BLaER1 treated with 17β-estradiol and CSF1 and Interleukin-3, amounts not matched to agents 10 nM and 100 nM (cell line): ENCODE measurements around the gene GPSM3.
A peak's percentile ranks its signal among the peaks of the same experiment; 100 is the strongest.

Experiments
- H3K27ac ChIP-seq, 11 experiments: shearing (Covaris generic); formaldehyde crosslinking; 2 replicates each; pipeline ENCODE4 v1.8.1; 2022
- H3K27me3 ChIP-seq, 11 experiments: shearing (Covaris generic); formaldehyde crosslinking; 2 replicates each; pipeline ENCODE4 v1.8.1; 2022
- H3K36me3 ChIP-seq, 11 experiments: shearing (Covaris generic); formaldehyde crosslinking; 2 replicates each; pipeline ENCODE4 v1.8.1; 2022
- H3K4me1 ChIP-seq, 10 experiments: shearing (Covaris generic); formaldehyde crosslinking; 2 replicates each; pipeline ENCODE4 v1.8.1; 2022
- H3K4me2 ChIP-seq, 11 experiments: shearing (Covaris generic); formaldehyde crosslinking; 2 replicates each; pipeline ENCODE4 v1.8.1; 2022
- H3K4me3 ChIP-seq, 10 experiments: shearing (Covaris generic); formaldehyde crosslinking; 2 replicates each; pipeline ENCODE4 v1.8.1; 2022
- H3K9ac ChIP-seq, 11 experiments: shearing (Covaris generic); formaldehyde crosslinking; 2 replicates each; pipeline ENCODE4 v1.8.1; 2022
- H3K9me3 ChIP-seq, 11 experiments: shearing (Covaris generic); formaldehyde crosslinking; replicated peaks in 1 of 11; 2 replicates each; pipeline ENCODE4 v1.8.1; 2022
- H4K20me1 ChIP-seq, 11 experiments: shearing (Covaris generic); formaldehyde crosslinking; 2 replicates each; pipeline ENCODE4 v1.8.1; 2022
- Cebpa-rat ChIP-seq, 11 experiments: shearing (Covaris generic); IDR thresholded peaks; 2 replicates each; pipeline ENCODE4 v1.8.1; 2022

The GPSM3 gene

GRCh38 chr6:32192608-32193039 is at the start of gene GPSM3:
Gene GPSM3, minus strand, starts transcription at chr6:32192643. Its CDS starts 130 bp downstream, at chr6:32192513.
- H4K20me1 ChIP-seq: peaks cover 0 to 8% (median 0%) of the 10 kb centered on the region in 11 experiments; a peak in 5 of 22 replicates
- peak within 1 kb of the TSS; percentile 95 to 100 (median 100) for H3K4me2 ChIP-seq
- H3K9ac ChIP-seq: peak within 1 kb of the TSS; percentile 92 to 97 (median 94)
- no peak for TF ChIP-seq Cebpa-rat (IDR thresholded peaks at IDR 0.05)
- H3K4me3 ChIP-seq: peak within 1 kb of the TSS; percentile 77 to 91 (median 82)
- no peaks in the 10 kb centered on the region for H3K27me3 ChIP-seq
- peaks cover 4 to 14% (median 9%) of the 10 kb centered on the region in 11 experiments for H3K36me3 ChIP-seq
- peaks cover 51 to 80% (median 71%) of the 10 kb centered on the region in 10 experiments for H3K4me1 ChIP-seq
- no peaks in the 10 kb centered on the region for H3K9me3 ChIP-seq
- H3K27ac ChIP-seq: peak within 1 kb of the TSS; percentile 89 to 99 (median 97)

GRCh38 chr6:32240686-32241085 is 48.2 kb upstream of the GPSM3 start:
- no peak for TF ChIP-seq Cebpa-rat (IDR thresholded peaks at IDR 0.05)
- Histone ChIP-seq H3K4me3 (no peak overlapping the region), H3K9me3 (peaks cover 0 to 3% (median 0%) of the 10 kb centered on the region in 11 experiments; a peak in 2 of 22 replicates), H3K36me3 (no peaks in the 10 kb centered on the region), H3K4me1 (peaks cover 0 to 12% (median 7%) of the 10 kb centered on the region in 10 experiments; a peak in 9 of 20 replicates), H3K9ac (no peak overlapping the region), H4K20me1 (no peaks in the 10 kb centered on the region), H3K4me2 (no peak overlapping the region), H3K27ac (no peak overlapping the region), H3K27me3 (no peaks in the 10 kb centered on the region)

- Histone ChIP-seq H3K27me3 (no peaks in the 10 kb centered on the region), H3K36me3 (no peaks in the 10 kb centered on the region), H3K9ac (no peak overlapping the region), H3K27ac (no peak overlapping the region), H3K9me3 (peaks cover 0 to 3% (median 0%) of the 10 kb centered on the region in 11 experiments; a peak in 2 of 22 replicates), H3K4me3 (no peak overlapping the region), H3K4me2 (no peak overlapping the region), H3K4me1 (peaks cover 0 to 4% (median 2%) of the 10 kb centered on the region in 10 experiments; a peak in 7 of 20 replicates), H4K20me1 (no peaks in the 10 kb centered on the region)
- TF ChIP-seq Cebpa-rat (IDR thresholded peaks at IDR 0.05): no peak
These were observed 47.0 kb upstream of the GPSM3 start for GRCh38 chr6:32239462-32239861.

- H3K27ac ChIP-seq: no peak overlapping the region
- no peaks in the 10 kb centered on the region for H3K4me1 ChIP-seq
- H3K4me3 ChIP-seq: no peak overlapping the region
- H3K9ac ChIP-seq: no peak overlapping the region
- H3K27me3 ChIP-seq: no peaks in the 10 kb centered on the region
- H3K4me2 ChIP-seq: no peak overlapping the region
- no peak for TF ChIP-seq Cebpa-rat (IDR thresholded peaks at IDR 0.05)
- H4K20me1 ChIP-seq: no peaks in the 10 kb centered on the region
- no peaks in the 10 kb centered on the region for H3K9me3 ChIP-seq
- no peaks in the 10 kb centered on the region for H3K36me3 ChIP-seq
These were observed 42.5 kb upstream of the GPSM3 start for GRCh38 chr6:32234934-32235333.

GRCh38 chr6:32226434-32226833 is 34.0 kb upstream of the GPSM3 start:
- Histone ChIP-seq H3K4me2 (no peak overlapping the region), H3K4me1 (peaks cover 4 to 20% (median 9%) of the 10 kb centered on the region in 10 experiments; a peak in 13 of 20 replicates), H3K27me3 (no peaks in the 10 kb centered on the region), H3K9ac (no peak overlapping the region), H3K27ac (no peak overlapping the region), H3K9me3 (no peaks in the 10 kb centered on the region), H3K36me3 (no peaks in the 10 kb centered on the region), H3K4me3 (no peak overlapping the region), H4K20me1 (no peaks in the 10 kb centered on the region)
- TF ChIP-seq Cebpa-rat (IDR thresholded peaks at IDR 0.05): no peak

GRCh38 chr6:32224696-32225095 is 32.3 kb upstream of the GPSM3 start:
- Histone ChIP-seq H3K4me1 (peaks cover 4 to 20% (median 9%) of the 10 kb centered on the region in 10 experiments; a peak in 13 of 20 replicates), H3K27me3 (no peaks in the 10 kb centered on the region), H3K9me3 (no peaks in the 10 kb centered on the region), H3K36me3 (no peaks in the 10 kb centered on the region), H3K27ac (no peak overlapping the region), H3K4me2 (no peak overlapping the region), H3K4me3 (no peak overlapping the region), H4K20me1 (no peaks in the 10 kb centered on the region), H3K9ac (no peak overlapping the region)
- no peak for TF ChIP-seq Cebpa-rat (IDR thresholded peaks at IDR 0.05)

GRCh38 chr6:32223258-32224235 is 31.1 kb upstream of the GPSM3 start, which contains the start of gene NOTCH4:
Gene NOTCH4, minus strand, starts transcription at chr6:32224067. Its CDS starts 139 bp downstream, at chr6:32223928.
- Histone ChIP-seq H3K4me1 (peaks cover 4 to 20% (median 9%) of the 10 kb centered on the region in 10 experiments; a peak in 13 of 20 replicates), H3K9me3 (no peaks in the 10 kb centered on the region), H3K9ac (no peak within 1 kb of the TSS), H3K27me3 (no peaks in the 10 kb centered on the region), H3K4me3 (no peak within 1 kb of the TSS), H3K36me3 (no peaks in the 10 kb centered on the region), H4K20me1 (no peaks in the 10 kb centered on the region), H3K4me2 (peak within 1 kb of the TSS in 3 of 11 experiments; percentile 33 to 59 (median 35); a peak in 5 of 22 replicates), H3K27ac (no peak within 1 kb of the TSS)
- no peak for TF ChIP-seq Cebpa-rat (IDR thresholded peaks at IDR 0.05)

- H3K9ac ChIP-seq: no peak overlapping the region
- no peaks in the 10 kb centered on the region for H3K27me3 ChIP-seq
- no peak for TF ChIP-seq Cebpa-rat (IDR thresholded peaks at IDR 0.05)
- H3K4me3 ChIP-seq: no peak overlapping the region
- H4K20me1 ChIP-seq: no peaks in the 10 kb centered on the region
- peaks cover 4 to 20% (median 9%) of the 10 kb centered on the region in 10 experiments; a peak in 13 of 20 replicates for H3K4me1 ChIP-seq
- H3K4me2 ChIP-seq: peak overlapping the region in 8 of 11 experiments; percentile 12 to 59 (median 34); a peak in 8 of 22 replicates
- no peaks in the 10 kb centered on the region for H3K9me3 ChIP-seq
- no peaks in the 10 kb centered on the region for H3K36me3 ChIP-seq
- H3K27ac ChIP-seq: no peak overlapping the region; a peak in 1 of 22 replicates
These were observed 30.1 kb upstream of the GPSM3 start for GRCh38 chr6:32222333-32223230.
